K562 (cell line): Measurements from ENCODE around the gene DNAAF8.

Source experiments
- FOS ChIP-seq: IDR thresholded peaks from 3 replicates; pipeline ENCODE4 v1.6.1; 2011; ENCODE audit not compliant: insufficient read length; ENCODE audit errors: extremely low read depth
- PURB ChIP-seq: sonication (generic); formaldehyde crosslinking; IDR thresholded peaks from 2 replicates; pipeline ENCODE4 v1.9.0; 2021; ENCODE audit warnings: low read depth, mild to moderate bottlenecking, missing genetic modification reagents
- SETDB1 ChIP-seq: IDR thresholded peaks from one replicate; pipeline ENCODE4 v1.6.1; 2012; ENCODE audit warnings: low read length, control low read depth, inconsistent platforms
- U2AF1 ChIP-seq: fragments of 200-400 bp; formaldehyde crosslinking; optimal IDR thresholded peaks from 2 replicates; pipeline ENCODE3; 2017; ENCODE audit warnings: mild to moderate bottlenecking, low read depth, low read length, moderate library complexity
- ZNF282 ChIP-seq: sonication (generic); formaldehyde crosslinking; IDR thresholded peaks from 2 replicates; pipeline ENCODE4 v1.8.1; 2023; ENCODE audit warnings: missing genetic modification reagents
- ZNF583 ChIP-seq: fragments of 250-450 bp; sonication (Bioruptor Pico); IDR thresholded peaks from 2 replicates; pipeline ENCODE4 v1.4.0; 2020

DNA sequence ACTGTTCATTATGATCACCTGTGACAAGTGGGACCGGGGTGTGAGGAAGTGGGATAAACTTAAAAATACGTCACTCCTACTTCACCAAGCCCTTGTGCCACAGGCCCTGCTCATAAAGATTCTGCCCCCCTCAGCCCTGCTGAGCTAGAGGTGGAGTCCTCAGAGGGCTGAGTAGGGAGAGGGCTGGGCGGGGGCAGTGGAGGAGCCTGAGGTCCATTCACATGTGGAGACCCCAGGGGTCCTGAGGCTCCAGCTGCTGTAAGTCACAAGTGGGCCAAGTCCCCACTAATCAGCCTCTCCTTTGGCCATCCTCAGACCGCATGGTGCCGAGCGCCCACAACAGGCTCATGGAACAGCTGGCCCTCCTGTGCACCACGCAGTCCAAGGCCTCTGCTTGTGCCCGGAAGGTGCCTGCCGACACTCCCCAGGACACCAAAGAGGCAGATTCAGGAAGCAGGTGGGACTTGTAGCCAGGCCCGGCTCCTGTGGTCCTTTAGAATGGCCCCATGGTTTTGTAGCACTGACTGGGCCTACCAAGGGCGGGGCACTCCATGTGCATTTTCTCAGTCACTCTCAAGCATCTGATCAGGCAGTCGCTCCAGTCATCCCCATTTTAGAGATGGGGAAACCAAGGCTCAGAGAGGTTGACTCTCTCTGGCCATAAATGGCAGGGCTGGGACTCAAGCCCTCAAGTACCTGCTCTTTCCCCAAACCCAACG, 10.4 kb downstream of the DNAAF8 start:
- no peak for TF ChIP-seq PURB
- TF ChIP-seq U2AF1, result no peak
- TF ChIP-seq ZNF282 (CRISPR knock-in tag), result no peak
- no peak for TF ChIP-seq ZNF583 (CRISPR knock-in tag)
- no peak for TF ChIP-seq FOS
- no peak for TF ChIP-seq SETDB1
